GM12891 (cell line): ENCODE measurements around the gene SMAD2.

Source experiments
- DNase-seq: peaks from one replicate; pipeline ENCODE4 v3.0.0; 2011; ENCODE audit warnings: low spot score; ENCODE audit not compliant: insufficient read length
- FAIRE-seq: peaks from 2 replicates; lab custom pipeline; 2011; peaks lifted over from hg19 to GRCh38; lab: Jason Lieb, UNC
- PAX5 ChIP-seq: IDR thresholded peaks from 2 replicates; pipeline ENCODE4 v1.6.1; 2011; ENCODE audit warnings: low read length, moderate library complexity, mild to moderate bottlenecking; ENCODE audit not compliant: insufficient read depth, severe bottlenecking
- POLR2A ChIP-seq: IDR thresholded peaks from 2 replicates; pipeline ENCODE4 v1.6.1; 2011; ENCODE audit warnings: low read depth, low read length, control low read depth
- POLR2AphosphoS5 ChIP-seq: IDR thresholded peaks from 2 replicates; pipeline ENCODE4 v1.6.1; 2011; ENCODE audit warnings: low read depth, low read length, control low read depth
- POU2F2 ChIP-seq: IDR thresholded peaks from 2 replicates; pipeline ENCODE4 v1.6.1; 2011; ENCODE audit warnings: low read depth, mild to moderate bottlenecking, control low read depth, low read length, moderate library complexity
- SPI1 ChIP-seq: IDR thresholded peaks from 2 replicates; pipeline ENCODE4 v1.6.1; 2011; ENCODE audit warnings: low read depth, low read length, control low read depth
- TAF1 ChIP-seq: IDR thresholded peaks from 2 replicates; pipeline ENCODE4 v1.6.1; 2011; ENCODE audit warnings: low read depth, low read length, control low read depth

Gene SMAD2

DNA sequence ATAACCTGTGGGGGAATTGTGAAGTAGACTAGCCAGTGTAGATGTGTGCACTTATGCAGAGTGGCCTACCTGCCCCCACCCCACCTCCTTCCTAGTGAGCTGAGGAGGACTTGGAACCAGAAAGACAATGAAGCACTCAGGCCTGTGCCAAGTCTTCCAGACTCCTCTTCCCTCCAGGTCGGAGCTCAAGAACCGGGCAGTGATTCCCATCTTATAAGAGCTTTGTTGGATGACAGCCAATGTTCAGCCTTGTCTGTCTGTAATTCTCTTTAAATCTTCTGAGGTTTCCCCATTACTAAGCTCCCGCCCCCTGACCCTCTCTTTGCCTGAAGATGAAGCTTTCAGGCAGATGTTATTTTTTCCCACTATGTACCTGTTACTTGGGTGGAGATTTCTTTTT lies 121.0 kb downstream of the SMAD2 start:
- DNase-seq (no peak), FAIRE-seq (no peak)
- TF ChIP-seq POLR2AphosphoS5 (no peak), POLR2A (no peak), TAF1 (no peak), SPI1 (no peak), POU2F2 (no peak), PAX5 (no peak)

GRCh38 chr18:47802802-47803201 lies 127.7 kb downstream of the SMAD2 start:
- FAIRE-seq: no peak
- DNase-seq: no peak
- TF ChIP-seq PAX5: no peak
- TF ChIP-seq POLR2AphosphoS5: no peak
- TF ChIP-seq POLR2A: no peak
- TF ChIP-seq POU2F2: no peak
- no peak for TF ChIP-seq TAF1
- no peak for TF ChIP-seq SPI1

- no peak for TF ChIP-seq PAX5
- TF ChIP-seq POLR2A: no peak
- no peak for TF ChIP-seq POLR2AphosphoS5
- TF ChIP-seq POU2F2: no peak
- FAIRE-seq: no peak
These were observed 128.6 kb downstream of the SMAD2 start for GRCh38 chr18:47801817-47802216.

DNA sequence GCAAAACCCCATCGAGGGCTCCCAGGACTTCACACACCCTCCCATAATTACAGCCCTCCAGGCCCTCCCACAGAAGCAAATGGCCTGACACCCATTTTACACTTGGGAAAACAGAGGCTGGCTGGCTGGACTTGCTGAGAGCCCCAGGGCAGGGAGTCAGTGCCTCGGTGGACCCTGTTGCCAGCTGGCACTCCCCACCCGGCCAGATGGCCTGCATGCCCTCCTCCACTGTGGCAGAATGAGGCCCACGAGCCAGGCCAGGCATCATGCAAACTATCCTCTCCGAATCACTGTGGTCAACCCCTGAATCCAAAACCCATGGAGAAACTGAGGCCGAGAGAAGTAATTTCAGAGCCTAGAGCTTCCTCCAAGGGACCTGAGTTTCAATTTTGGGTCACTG lies 129.7 kb downstream of the SMAD2 start:
- no peak for DNase-seq
- TF ChIP-seq SPI1: no peak
- no peak for TF ChIP-seq PAX5
- TF ChIP-seq TAF1: no peak
- TF ChIP-seq POLR2A: no peak
- TF ChIP-seq POLR2AphosphoS5: no peak
- no peak for TF ChIP-seq POU2F2
- no peak for FAIRE-seq

More at GRCh38 chr18:47801817-47802216, 128.6 kb downstream of the SMAD2 start:
- no peak for DNase-seq

GRCh38 chr18:47800248-47800647 lies 130.2 kb downstream of the SMAD2 start:
- DNase-seq (no peak), FAIRE-seq (no peak)
- TF ChIP-seq SPI1: no peak
- no peak for TF ChIP-seq POLR2AphosphoS5
- no peak for TF ChIP-seq POLR2A
- TF ChIP-seq PAX5: no peak
- no peak for TF ChIP-seq TAF1
- TF ChIP-seq POU2F2: no peak

GRCh38 chr18:47799376-47799775 lies 131.1 kb downstream of the SMAD2 start:
- FAIRE-seq (no peak), DNase-seq (no peak)
- TF ChIP-seq POU2F2: no peak
- TF ChIP-seq TAF1: no peak
- no peak for TF ChIP-seq POLR2A
- TF ChIP-seq POLR2AphosphoS5: no peak
- TF ChIP-seq PAX5: no peak
- no peak for TF ChIP-seq SPI1

DNA sequence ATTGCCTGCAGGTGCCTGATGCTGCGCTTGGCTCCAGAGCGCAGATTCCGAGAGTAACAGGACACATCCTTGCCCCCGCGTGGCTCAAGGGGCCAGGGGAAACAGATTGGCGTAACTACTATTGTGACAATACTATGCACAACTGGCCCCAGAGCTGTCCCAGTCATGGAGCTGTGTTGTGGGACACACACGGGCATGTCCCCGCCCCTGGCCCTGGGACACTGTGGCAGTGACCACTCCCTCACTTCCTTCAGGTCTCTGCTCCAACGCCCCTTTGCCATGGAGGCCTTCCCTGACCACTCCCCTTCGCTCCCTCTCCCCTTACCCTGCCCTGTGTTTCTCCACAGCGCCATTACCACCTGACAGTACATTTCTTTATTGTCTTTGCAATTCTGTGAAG lies 132.1 kb downstream of the SMAD2 start:
- TF ChIP-seq POLR2AphosphoS5 (no peak), POLR2A (no peak), TAF1 (no peak), SPI1 (no peak), POU2F2 (no peak), PAX5 (no peak)
- no peak for FAIRE-seq
- no peak for DNase-seq

- TF ChIP-seq POLR2A (no peak), POU2F2 (no peak), TAF1 (no peak), PAX5 (no peak)
- FAIRE-seq: no peak
- no peak for DNase-seq
These were observed 133.3 kb downstream of the SMAD2 start for GRCh38 chr18:47797126-47797525.

- TF ChIP-seq POLR2A (no peak), POU2F2 (no peak), TAF1 (no peak), POLR2AphosphoS5 (no peak), PAX5 (no peak), SPI1 (no peak)
- no peak for FAIRE-seq
- no peak for DNase-seq
These were observed 135.0 kb downstream of the SMAD2 start for GRCh38 chr18:47795434-47795814.

DNA sequence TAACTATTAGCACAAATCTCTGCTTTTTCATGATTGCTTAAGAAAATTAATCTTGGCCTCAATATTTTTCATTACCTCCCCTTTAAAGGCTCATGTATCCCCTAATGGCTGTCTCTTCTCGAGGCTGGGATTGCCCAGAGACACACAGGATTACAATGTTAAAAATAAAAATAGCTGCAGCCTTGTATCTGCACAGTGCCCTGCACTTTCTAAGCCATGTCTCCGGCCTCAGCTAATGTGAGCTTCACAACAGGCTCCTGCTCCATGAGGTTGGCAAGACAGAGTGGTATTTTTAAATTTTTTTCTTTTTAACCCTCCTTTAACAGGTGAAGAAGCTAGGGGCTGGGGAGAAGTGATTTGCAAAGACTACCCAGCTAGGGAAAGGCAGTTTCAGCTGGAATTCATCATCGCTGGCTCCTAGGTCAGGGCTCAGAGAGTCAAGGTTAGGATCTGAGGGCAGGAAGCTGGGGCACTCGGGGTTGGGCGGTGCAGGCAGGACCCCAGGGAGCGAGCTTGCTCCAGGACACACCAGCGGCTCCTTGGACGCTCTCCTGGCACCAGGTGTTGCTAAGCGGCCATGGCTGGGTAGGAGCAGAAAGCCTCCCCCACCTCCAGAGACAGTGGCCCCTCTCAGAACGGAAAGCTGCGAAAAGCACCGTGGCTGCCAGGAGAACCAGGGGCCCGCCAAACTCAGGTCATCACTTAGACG lies 135.6 kb downstream of the SMAD2 start:
- no peak for DNase-seq
- FAIRE-seq: no peak

More for the DNA sequence above, 135.6 kb downstream of the SMAD2 start:
- no peak for TF ChIP-seq POLR2A
